HFFc6 (cell line): ENCODE measurements around the gene NDFIP2. TPM values are rescaled to one million over a fixed set of nuclear protein-coding genes. Genes with fewer than 3 reads are reported as not detected.
"Not testable (repeated sequence)": the region's sequence is repeated elsewhere in the genome, so short reads cannot be mapped to it uniquely, and the experiment has no call there.

Source experiments
- DNase-seq: peaks from one replicate; pipeline ENCODE4 v3.0.0-alpha.2; 2018
- H3K27ac Mint-ChIP-seq: 2 replicates; pipeline ENCODE4 v1.8.0; 2020; ENCODE audit warnings: mild to moderate bottlenecking, mixed read lengths
- H3K27me3 Mint-ChIP-seq: 2 replicates; pipeline ENCODE4 v1.8.0; 2021; ENCODE audit warnings: mild to moderate bottlenecking, moderate library complexity, mixed read lengths; ENCODE audit not compliant: insufficient read depth
- H3K36me3 Mint-ChIP-seq: 2 replicates; pipeline ENCODE4 v1.8.0; 2021; ENCODE audit warnings: low read depth, mixed read lengths
- H3K4me1 Mint-ChIP-seq: 2 replicates; pipeline ENCODE4 v1.8.0; 2020; ENCODE audit warnings: low read depth, mixed read lengths
- H3K4me3 Mint-ChIP-seq: 2 replicates; pipeline ENCODE4 v1.8.0; 2020; ENCODE audit warnings: mild to moderate bottlenecking, moderate library complexity, mixed read lengths
- H3K9me3 Mint-ChIP-seq: 2 replicates; pipeline ENCODE4 v1.8.0; 2020; ENCODE audit warnings: mild to moderate bottlenecking, mixed read lengths
- CTCF ChIP-seq: fragments of 200-600 bp; sonication (generic); IDR thresholded peaks from 2 replicates; pipeline ENCODE4 v1.5.0; 2021; ENCODE audit warnings: antibody characterized with exemption, mild to moderate bottlenecking
- total RNA-seq, 6 experiments: library from RNA; stranded (reverse); fragmentation: NEBNext Ultra II Directional; extraction: Animal tissue kit (Norgen Biotek cat#: 25700); gene quantifications; 2 replicates in 1 of 6; 3 replicates in 5 of 6; pipeline ENCODE4 v1.2.3, GENCODE V29; 2021

Gene NDFIP2
- total RNA-seq, 6 experiments from 2014 or later: 97.1 to 132 (median 99.7) TPM

- DNase-seq: no peak
- Mint-ChIP-seq H3K9me3 (no peaks in the 10 kb centered on the region), H3K36me3 (no peaks in the 10 kb centered on the region; the same call in 1 of the 2 replicates), H3K27ac (no peak overlapping the region), H3K4me1 (peaks cover 24% of the 10 kb centered on the region), H3K27me3 (no peaks in the 10 kb centered on the region; the same call in 1 of the 2 replicates), H3K4me3 (peak overlapping the region; percentile 78; the same call in 1 of the 2 replicates)
- TF ChIP-seq CTCF: no peak
Observed at GRCh38 chr13:79590394-79590676, 109.4 kb downstream of the NDFIP2 start.

- Mint-ChIP-seq H3K4me3 (no peak overlapping the region), H3K36me3 (no peaks in the 10 kb centered on the region; the same call in 1 of the 2 replicates), H3K4me1 (peaks cover 24% of the 10 kb centered on the region), H3K9me3 (no peaks in the 10 kb centered on the region), H3K27me3 (no peaks in the 10 kb centered on the region; the same call in 1 of the 2 replicates), H3K27ac (no peak overlapping the region)
- no peak for DNase-seq
- no peak for TF ChIP-seq CTCF
Observed at GRCh38 chr13:79591493-79591892, 110.5 kb downstream of the NDFIP2 start.

- H3K27ac Mint-ChIP-seq: no peak overlapping the region
- H3K27me3 Mint-ChIP-seq: no peaks in the 10 kb centered on the region; the same call in 1 of the 2 replicates
- H3K36me3 Mint-ChIP-seq: no peaks in the 10 kb centered on the region; the same call in 1 of the 2 replicates
- H3K9me3 Mint-ChIP-seq: no peaks in the 10 kb centered on the region
- peaks cover 24% of the 10 kb centered on the region for H3K4me1 Mint-ChIP-seq
- no peak for TF ChIP-seq CTCF
- H3K4me3 Mint-ChIP-seq: no peak overlapping the region
- DNase-seq: no peak
Observed at GRCh38 chr13:79593121-79593520, 112.2 kb downstream of the NDFIP2 start.

GRCh38 chr13:79593641-79594275, 112.8 kb downstream of the NDFIP2 start:
- H3K4me3 Mint-ChIP-seq: no peak overlapping the region
- no peaks in the 10 kb centered on the region for H3K9me3 Mint-ChIP-seq
- H3K4me1 Mint-ChIP-seq: peaks cover 24% of the 10 kb centered on the region
- no peak for TF ChIP-seq CTCF
- DNase-seq: peak; percentile 61
- no peaks in the 10 kb centered on the region; the same call in 1 of the 2 replicates for H3K36me3 Mint-ChIP-seq
- H3K27me3 Mint-ChIP-seq: no peaks in the 10 kb centered on the region; the same call in 1 of the 2 replicates
- no peak overlapping the region for H3K27ac Mint-ChIP-seq

GRCh38 chr13:79600146-79600545, 119.2 kb downstream of the NDFIP2 start:
- not testable (repeated sequence) for H3K27me3 Mint-ChIP-seq, H3K4me1 Mint-ChIP-seq, H3K4me3 Mint-ChIP-seq, DNase-seq, H3K36me3 Mint-ChIP-seq, H3K27ac Mint-ChIP-seq, H3K9me3 Mint-ChIP-seq

GRCh38 chr13:79602936-79603335, 122.0 kb downstream of the NDFIP2 start:
- H3K36me3 Mint-ChIP-seq: no peaks in the 10 kb centered on the region
- no peaks in the 10 kb centered on the region; the same call in 1 of the 2 replicates for H3K27me3 Mint-ChIP-seq
- no peak for DNase-seq
- no peaks in the 10 kb centered on the region for H3K9me3 Mint-ChIP-seq
- no peak overlapping the region for H3K4me3 Mint-ChIP-seq
- H3K27ac Mint-ChIP-seq: no peak overlapping the region
- no peak for TF ChIP-seq CTCF
- no peaks in the 10 kb centered on the region for H3K4me1 Mint-ChIP-seq
